GM19452 (cell line): ENCODE data around the gene TRUB1.

Source experiments
- ATAC-seq: cut with Tn5 transposase; IDR thresholded peaks from one replicate; pipeline ENCODE4 v1.9.1; 2021; ENCODE audit not compliant: unreplicated experiment

TRUB1 gene

DNA sequence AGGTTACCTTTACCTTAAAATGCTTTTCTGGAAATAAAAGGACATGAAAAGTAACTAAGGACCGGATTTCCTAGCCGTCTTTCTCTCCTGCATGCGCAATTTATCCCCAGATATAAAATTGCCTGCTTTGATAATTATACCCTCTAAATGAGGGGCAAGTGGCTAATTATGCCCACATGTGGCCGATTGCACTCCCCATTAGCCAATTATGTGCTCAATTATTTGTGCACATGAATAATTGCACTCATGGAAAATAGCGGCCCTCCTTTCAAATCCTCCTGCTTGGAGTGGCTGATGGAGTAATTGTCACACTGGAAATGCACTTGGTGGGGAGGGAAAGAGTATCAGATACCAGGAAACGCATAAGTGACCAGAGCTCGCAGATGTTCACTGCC lies 88.7 kb downstream of the TRUB1 start:
- ATAC-seq = no peak
